Neutrophil (primary cell): ENCODE data around the gene ASPM.

Experiments used
- H3K27ac ChIP-seq: fragments of 200-600 bp; sonication (generic); 2 replicates; pipeline ENCODE4 v1.5.1; 2016; ENCODE audit warnings: mild to moderate bottlenecking, moderate library complexity
- H3K27me3 ChIP-seq: fragments of 200-600 bp; sonication (generic); 2 replicates; pipeline ENCODE4 v1.6.0; 2016; ENCODE audit warnings: mild to moderate bottlenecking
- H3K36me3 ChIP-seq: fragments of 200-600 bp; sonication (generic); 2 replicates; pipeline ENCODE4 v1.5.1; 2017
- H3K4me1 ChIP-seq, 2 experiments: fragments of 200-600 bp in 1 of 2; sonication (generic) in 1 of 2; 1 replicate in 1 of 2; 2 replicates in 1 of 2; pipeline versions ENCODE4 v1.5.1 to v1.6.1; 2013 to 2016; ENCODE audit warnings: low read depth in 1 of 2, low read length in 1 of 2, mild to moderate bottlenecking in 1 of 2, moderate library complexity in 1 of 2; ENCODE audit not compliant: control insufficient read depth in 1 of 2, insufficient read depth in 1 of 2
- H3K4me3 ChIP-seq, 2 experiments: fragments of 200-600 bp in 1 of 2; sonication (generic) in 1 of 2; 1 replicate in 1 of 2; 2 replicates in 1 of 2; pipeline ENCODE4 v1.5.1; 2013 to 2016; ENCODE audit warnings: low read depth in 1 of 2, low read length in 1 of 2, mild to moderate bottlenecking in 1 of 2, moderate library complexity in 1 of 2
- H3K9me3 ChIP-seq: fragments of 200-600 bp; sonication (generic); 2 replicates; pipeline ENCODE4 v1.5.1; 2016
- CTCF ChIP-seq: fragments of 200-600 bp; sonication (generic); IDR thresholded peaks from 2 replicates; pipeline ENCODE4 v1.5.1; 2016; ENCODE audit warnings: antibody characterized with exemption

ASPM gene

GRCh38 chr1:197137322-197137721, 9.1 kb downstream of the ASPM start:
- Histone ChIP-seq H3K9me3 (no peaks in the 10 kb centered on the region), H3K36me3 (peaks cover 39% of the 10 kb centered on the region), H3K27ac (no peak overlapping the region), H3K4me3 (no peak overlapping the region), H3K27me3 (no peaks in the 10 kb centered on the region), H3K4me1 (no peaks in the 10 kb centered on the region)
- TF ChIP-seq CTCF: no peak

- Histone ChIP-seq H3K27ac (no peak overlapping the region), H3K9me3 (no peaks in the 10 kb centered on the region), H3K36me3 (peaks cover 65% of the 10 kb centered on the region), H3K4me1 (no peaks in the 10 kb centered on the region), H3K27me3 (no peaks in the 10 kb centered on the region), H3K4me3 (no peak overlapping the region)
- TF ChIP-seq CTCF: no peak
Measured at GRCh38 chr1:197130677-197131304, 15.7 kb downstream of the ASPM start.

GRCh38 chr1:197129698-197130097, 16.8 kb downstream of the ASPM start:
- H3K4me1 ChIP-seq: no peaks in the 10 kb centered on the region
- H3K36me3 ChIP-seq: peaks cover 63% of the 10 kb centered on the region
- no peak overlapping the region for H3K4me3 ChIP-seq
- TF ChIP-seq CTCF: no peak
- H3K27me3 ChIP-seq: no peaks in the 10 kb centered on the region
- no peak overlapping the region for H3K27ac ChIP-seq
- H3K9me3 ChIP-seq: no peaks in the 10 kb centered on the region

- H3K36me3 ChIP-seq: peaks cover 60% of the 10 kb centered on the region
Measured at GRCh38 chr1:197127246-197127912, 19.1 kb downstream of the ASPM start.

GRCh38 chr1:197126691-197127090, 19.8 kb downstream of the ASPM start:
- Histone ChIP-seq H3K27ac (no peak overlapping the region), H3K4me1 (no peaks in the 10 kb centered on the region), H3K9me3 (no peaks in the 10 kb centered on the region), H3K4me3 (no peak overlapping the region), H3K36me3 (peaks cover 60% of the 10 kb centered on the region), H3K27me3 (no peaks in the 10 kb centered on the region)
- TF ChIP-seq CTCF: no peak

More at GRCh38 chr1:197127246-197127912, 19.1 kb downstream of the ASPM start:
- Histone ChIP-seq H3K4me1 (no peaks in the 10 kb centered on the region), H3K4me3 (no peak overlapping the region), H3K27ac (no peak overlapping the region), H3K9me3 (no peaks in the 10 kb centered on the region), H3K27me3 (no peaks in the 10 kb centered on the region)
- no peak for TF ChIP-seq CTCF
